Ishikawa (cell line): ENCODE data around the gene COPA.

ENCODE experiments used
- CEBPB ChIP-seq: IDR thresholded peaks from 2 replicates; pipeline ENCODE4 v1.6.1; 2012
- CREB1 ChIP-seq: IDR thresholded peaks from 2 replicates; pipeline ENCODE4 v1.6.1; 2012; ENCODE audit warnings: low read depth
- EGR1 ChIP-seq: IDR thresholded peaks from 2 replicates; pipeline ENCODE4 v1.6.1; 2012
- EP300 ChIP-seq: IDR thresholded peaks from 2 replicates; pipeline ENCODE4 v1.6.1; 2012; ENCODE audit warnings: borderline replicate concordance
- FOXM1 ChIP-seq: IDR thresholded peaks from 2 replicates; pipeline ENCODE4 v1.6.1; 2012; ENCODE audit warnings: low read depth, borderline replicate concordance
- NFIC ChIP-seq: IDR thresholded peaks from 2 replicates; pipeline ENCODE4 v1.6.1; 2012
- RAD21 ChIP-seq: IDR thresholded peaks from 2 replicates; pipeline ENCODE4 v1.6.1; 2012; ENCODE audit warnings: low read depth
- TAF1 ChIP-seq: IDR thresholded peaks from 2 replicates; pipeline ENCODE4 v1.6.1; 2012; ENCODE audit warnings: low read depth, mild to moderate bottlenecking
- TCF12 ChIP-seq: IDR thresholded peaks from 2 replicates; pipeline ENCODE4 v1.6.1; 2012; ENCODE audit warnings: low read depth
- TEAD4 ChIP-seq: IDR thresholded peaks from 2 replicates; pipeline ENCODE4 v1.6.1; 2012
- YY1 ChIP-seq: IDR thresholded peaks from 2 replicates; pipeline ENCODE4 v1.6.1; 2012; ENCODE audit warnings: low read depth
- ZBTB7A ChIP-seq: IDR thresholded peaks from 2 replicates; pipeline ENCODE4 v1.6.1; 2012; ENCODE audit warnings: low read depth
- TF ChIP-seq, protein P1 (sequence below): IDR thresholded peaks from 2 replicates; pipeline ENCODE4 v1.6.1; 2012
- TF ChIP-seq, protein P2 (sequence below): IDR thresholded peaks from 2 replicates; pipeline ENCODE4 v1.6.1; 2012; ENCODE audit warnings: low read depth, mild to moderate bottlenecking
- TF ChIP-seq, protein P3 (sequence below): IDR thresholded peaks from 2 replicates; pipeline ENCODE4 v1.6.1; 2012

COPA gene

DNA sequence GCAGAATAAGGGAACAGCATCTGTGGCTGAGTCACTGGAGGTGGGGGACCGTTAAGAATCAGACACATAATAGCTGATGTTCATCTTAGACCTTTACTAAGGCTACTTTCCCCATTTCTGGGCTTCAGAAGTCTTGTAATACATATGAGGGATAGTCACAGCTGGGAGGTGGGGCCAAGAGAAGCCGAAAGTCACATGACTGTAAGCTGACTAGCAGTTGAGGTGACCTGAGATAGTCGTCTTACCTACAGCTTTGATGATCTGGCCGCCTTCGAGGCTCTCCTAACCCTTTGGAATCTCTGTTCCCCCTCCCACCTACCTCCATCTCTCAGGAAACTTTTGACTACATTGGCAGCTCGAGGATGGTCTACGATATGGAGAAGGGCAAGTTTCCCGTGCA, 9.5 kb upstream of the COPA start:
- TF ChIP-seq YY1 (no peak), EGR1 (no peak), FOXM1 (no peak), TEAD4 (no peak), ZBTB7A (no peak), EP300 (no peak), TAF1 (no peak), CREB1 (no peak), CEBPB (no peak), RAD21 (no peak), NFIC (no peak), TCF12 (no peak)
- TF ChIP-seq, protein P1, sequence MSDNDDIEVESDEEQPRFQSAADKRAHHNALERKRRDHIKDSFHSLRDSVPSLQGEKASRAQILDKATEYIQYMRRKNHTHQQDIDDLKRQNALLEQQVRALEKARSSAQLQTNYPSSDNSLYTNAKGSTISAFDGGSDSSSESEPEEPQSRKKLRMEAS = no peak
- TF ChIP-seq, protein P2, sequence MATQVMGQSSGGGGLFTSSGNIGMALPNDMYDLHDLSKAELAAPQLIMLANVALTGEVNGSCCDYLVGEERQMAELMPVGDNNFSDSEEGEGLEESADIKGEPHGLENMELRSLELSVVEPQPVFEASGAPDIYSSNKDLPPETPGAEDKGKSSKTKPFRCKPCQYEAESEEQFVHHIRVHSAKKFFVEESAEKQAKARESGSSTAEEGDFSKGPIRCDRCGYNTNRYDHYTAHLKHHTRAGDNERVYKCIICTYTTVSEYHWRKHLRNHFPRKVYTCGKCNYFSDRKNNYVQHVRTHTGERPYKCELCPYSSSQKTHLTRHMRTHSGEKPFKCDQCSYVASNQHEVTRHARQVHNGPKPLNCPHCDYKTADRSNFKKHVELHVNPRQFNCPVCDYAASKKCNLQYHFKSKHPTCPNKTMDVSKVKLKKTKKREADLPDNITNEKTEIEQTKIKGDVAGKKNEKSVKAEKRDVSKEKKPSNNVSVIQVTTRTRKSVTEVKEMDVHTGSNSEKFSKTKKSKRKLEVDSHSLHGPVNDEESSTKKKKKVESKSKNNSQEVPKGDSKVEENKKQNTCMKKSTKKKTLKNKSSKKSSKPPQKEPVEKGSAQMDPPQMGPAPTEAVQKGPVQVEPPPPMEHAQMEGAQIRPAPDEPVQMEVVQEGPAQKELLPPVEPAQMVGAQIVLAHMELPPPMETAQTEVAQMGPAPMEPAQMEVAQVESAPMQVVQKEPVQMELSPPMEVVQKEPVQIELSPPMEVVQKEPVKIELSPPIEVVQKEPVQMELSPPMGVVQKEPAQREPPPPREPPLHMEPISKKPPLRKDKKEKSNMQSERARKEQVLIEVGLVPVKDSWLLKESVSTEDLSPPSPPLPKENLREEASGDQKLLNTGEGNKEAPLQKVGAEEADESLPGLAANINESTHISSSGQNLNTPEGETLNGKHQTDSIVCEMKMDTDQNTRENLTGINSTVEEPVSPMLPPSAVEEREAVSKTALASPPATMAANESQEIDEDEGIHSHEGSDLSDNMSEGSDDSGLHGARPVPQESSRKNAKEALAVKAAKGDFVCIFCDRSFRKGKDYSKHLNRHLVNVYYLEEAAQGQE = no peak
- TF ChIP-seq, protein P3, sequence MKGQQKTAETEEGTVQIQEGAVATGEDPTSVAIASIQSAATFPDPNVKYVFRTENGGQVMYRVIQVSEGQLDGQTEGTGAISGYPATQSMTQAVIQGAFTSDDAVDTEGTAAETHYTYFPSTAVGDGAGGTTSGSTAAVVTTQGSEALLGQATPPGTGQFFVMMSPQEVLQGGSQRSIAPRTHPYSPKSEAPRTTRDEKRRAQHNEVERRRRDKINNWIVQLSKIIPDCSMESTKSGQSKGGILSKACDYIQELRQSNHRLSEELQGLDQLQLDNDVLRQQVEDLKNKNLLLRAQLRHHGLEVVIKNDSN = no peak

DNA sequence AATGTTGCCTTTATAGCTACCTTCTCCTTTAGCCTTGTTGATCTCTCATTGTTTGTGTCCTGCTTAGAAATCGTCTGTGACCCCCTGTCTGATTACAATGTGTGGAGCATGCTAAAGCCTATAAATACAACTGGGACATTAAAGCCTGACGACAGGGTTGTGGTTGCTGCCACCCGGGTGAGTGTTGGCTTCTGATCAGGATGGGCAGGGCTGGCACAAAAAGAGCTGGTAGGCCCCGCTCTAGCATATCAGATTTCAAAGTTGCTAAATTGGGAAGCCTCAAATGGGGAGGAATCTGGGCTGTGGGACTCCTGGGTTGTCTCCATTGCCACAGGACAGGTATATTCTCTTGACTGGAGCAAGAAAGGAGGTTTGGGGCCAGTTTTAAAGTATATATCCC, 8.6 kb upstream of the COPA start:
- no peak for TF ChIP-seq EP300
- TF ChIP-seq, protein P3 = no peak
- no peak for TF ChIP-seq RAD21
- TF ChIP-seq FOXM1 = no peak
- TF ChIP-seq, protein P2 = no peak
- no peak for TF ChIP-seq EGR1
- TF ChIP-seq ZBTB7A = no peak
- no peak for TF ChIP-seq NFIC
- TF ChIP-seq CREB1 = no peak
- TF ChIP-seq TAF1 = no peak
- TF ChIP-seq TCF12 = no peak
- no peak for TF ChIP-seq CEBPB

DNA sequence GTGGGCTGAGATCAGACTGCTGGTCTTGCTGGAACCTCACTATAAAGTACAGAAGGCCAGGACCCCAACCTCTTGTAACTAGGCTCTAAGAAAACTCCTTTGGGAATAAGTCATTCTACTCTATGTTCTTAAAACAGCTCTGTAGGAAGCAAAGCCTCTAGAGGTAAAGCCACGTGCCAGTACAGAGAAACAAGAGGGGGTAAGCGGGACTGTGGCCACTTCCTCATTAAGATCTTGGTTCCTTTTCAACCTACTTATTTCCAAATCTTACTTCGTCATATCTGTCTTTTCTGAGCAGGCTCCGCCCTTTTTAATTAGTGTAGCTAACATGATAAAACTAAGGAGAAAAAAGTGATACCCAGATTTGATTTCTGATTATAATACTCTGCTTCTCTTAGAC, 3.9 kb upstream of the COPA start:
- no peak for TF ChIP-seq CEBPB
- TF ChIP-seq EP300 = no peak
- no peak for TF ChIP-seq EGR1
- no peak for TF ChIP-seq TCF12
- no peak for TF ChIP-seq CREB1
- TF ChIP-seq NFIC = no peak
- no peak for TF ChIP-seq FOXM1
- no peak for TF ChIP-seq RAD21
- no peak for TF ChIP-seq TAF1
- no peak for TF ChIP-seq TEAD4

DNA sequence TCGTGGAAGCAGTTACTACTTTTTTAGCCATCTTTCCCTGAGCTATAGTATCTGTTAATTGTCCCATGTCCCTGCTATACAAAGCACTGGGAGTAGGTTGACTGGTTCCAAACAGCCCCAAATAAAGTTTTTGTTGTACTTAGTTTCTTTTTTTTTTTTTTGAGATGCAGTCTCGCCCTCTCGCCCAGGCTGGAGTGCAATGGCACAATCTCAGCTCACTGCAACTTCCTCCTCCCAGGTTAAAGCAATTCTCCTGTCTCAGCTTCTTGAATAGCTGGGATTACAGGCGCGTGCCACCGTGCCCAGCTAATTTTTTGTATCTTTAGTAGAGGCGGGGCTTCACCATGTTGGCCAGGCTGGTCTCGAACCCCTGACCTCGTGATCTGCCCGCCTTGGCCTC, 3.4 kb upstream of the COPA start:
- TF ChIP-seq CREB1 (no peak), CEBPB (no peak), TAF1 (no peak), ZBTB7A (no peak), YY1 (no peak), RAD21 (no peak), EP300 (no peak), TCF12 (no peak), FOXM1 (no peak), NFIC (no peak), TEAD4 (no peak), EGR1 (no peak)
- TF ChIP-seq, protein P2 = no peak
- TF ChIP-seq, protein P3 = no peak
- TF ChIP-seq, protein P1 = no peak
